ENCODE results near the gene OXT.

GRCh38 chr20:3047486-3048419 is 23.7 kb upstream of the OXT start:
- TF ChIP-seq CTCF (IDR thresholded peaks at IDR 0.05): no peak
- TF ChIP-seq POLR2A (IDR thresholded peaks at IDR 0.05): no peak
